Tibial nerve (tissue), 4 donors: ENCODE results near the gene VWA8. TPM values are rescaled to one million over a fixed set of nuclear protein-coding genes. Genes with fewer than 3 reads are reported as not detected.

Experiments used
- DNase-seq, 2 donors: peaks; one replicate each; pipeline ENCODE4 v3.0.0-alpha.2; 2019; ENCODE audit warnings: low spot score in 2 of 2
- H3K27ac ChIP-seq, 4 donors: fragments of 200-600 bp; sonication (generic) in 3 of 4; one replicate each; pipeline ENCODE4 v1.5.1; 2017 to 2019; ENCODE audit warnings: mild to moderate bottlenecking in 1 of 4
- H3K27me3 ChIP-seq, 2 donors: fragments of 200-600 bp; sonication (generic) in 1 of 2; one replicate each; pipeline versions ENCODE4 v1.5.1 to v1.6.0; 2017 to 2019
- H3K36me3 ChIP-seq, 3 donors: fragments of 200-600 bp; sonication (generic); one replicate each; pipeline ENCODE4 v1.5.1; 2018 to 2019
- H3K4me1 ChIP-seq, 4 donors: fragments of 200-600 bp; sonication (generic) in 3 of 4; one replicate each; pipeline ENCODE4 v1.5.1; 2017 to 2019
- H3K4me3 ChIP-seq, 4 donors: fragments of 200-600 bp; sonication (generic) in 3 of 4; one replicate each; pipeline ENCODE4 v1.5.1; 2017 to 2019; ENCODE audit warnings: mild to moderate bottlenecking in 1 of 4, moderate library complexity in 1 of 4
- H3K9me3 ChIP-seq, 4 donors: fragments of 200-600 bp; sonication (generic) in 3 of 4; one replicate each; pipeline ENCODE4 v1.5.1; 2017 to 2019
- EP300 ChIP-seq, 2 donors: sonication (generic); formaldehyde crosslinking; IDR thresholded peaks; one replicate each; pipeline ENCODE4 v1.6.1; 2017; ENCODE audit warnings: antibody characterized with exemption in 2 of 2, mild to moderate bottlenecking in 1 of 2
- POLR2A ChIP-seq, 2 donors: fragments of 450-650 bp; IDR thresholded peaks; one replicate each; pipeline ENCODE4 v1.6.1; 2017; ENCODE audit warnings: antibody characterized with exemption in 2 of 2, mild to moderate bottlenecking in 2 of 2, moderate library complexity in 2 of 2
- WGBS, 2 donors: methylation state at CpG; one replicate each; pipeline ENCODE4 v1.1.5; 2018; 5-methylcytosine and 5-hydroxymethylcytosine counted together
- total RNA-seq, 4 donors: library from RNA; depleted of rRNA; stranded (reverse); fragments of >200 nt; gene quantifications; one replicate each; pipeline ENCODE4 v1.1.0, GENCODE V29; 2016
- TF ChIP-seq, protein P1 (sequence below), 5 experiments: fragments of 200-600 bp in 3 of 5; fragments of 450-650 bp in 2 of 5; sonication (generic) in 3 of 5; IDR thresholded peaks; one replicate each; pipeline ENCODE4 v1.5.1; 2016 to 2019; ENCODE audit warnings: antibody characterized with exemption in 5 of 5, mild to moderate bottlenecking in 3 of 5, moderate library complexity in 2 of 5

Gene VWA8
- total RNA-seq, 4 donors from 2014 or later, result 20.8 to 36.9 (median 22.4) TPM

DNA sequence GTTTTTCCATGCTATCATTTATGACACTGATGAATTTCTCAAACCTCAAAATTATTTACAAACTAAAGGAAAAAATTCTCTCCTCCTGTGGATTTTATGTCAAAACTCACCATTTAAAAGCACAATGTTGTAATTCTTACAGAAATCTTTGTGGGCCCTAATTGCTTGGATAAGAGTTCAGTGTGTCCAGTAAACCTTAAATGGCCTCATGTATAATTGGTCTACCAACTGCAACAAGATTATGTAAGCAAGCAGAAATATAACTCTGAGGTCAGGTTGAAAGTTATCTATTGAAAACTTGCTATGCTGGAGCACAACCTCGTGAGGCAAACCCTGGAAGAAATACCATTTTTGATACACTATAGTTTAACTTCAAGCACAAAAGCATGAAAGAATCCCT, 22.0 kb downstream of the VWA8 start:
- Histone ChIP-seq H3K4me3 (no peak overlapping the region), H3K9me3 (no peaks in the 10 kb centered on the region), H3K27me3 (no peaks in the 10 kb centered on the region), H3K27ac (no peak overlapping the region), H3K4me1 (peaks cover 0 to 5% (median 0%) of the 10 kb centered on the region in 4 donors), H3K36me3 (peaks cover 0 to 7% (median 0%) of the 10 kb centered on the region in 3 donors)
- TF ChIP-seq EP300 (IDR thresholded peaks at IDR 0.05), result no peak
- 41 to 67% methylated on average over 1 of the region's 1 CpG for WGBS, 2 donors
- no peak for DNase-seq

DNA sequence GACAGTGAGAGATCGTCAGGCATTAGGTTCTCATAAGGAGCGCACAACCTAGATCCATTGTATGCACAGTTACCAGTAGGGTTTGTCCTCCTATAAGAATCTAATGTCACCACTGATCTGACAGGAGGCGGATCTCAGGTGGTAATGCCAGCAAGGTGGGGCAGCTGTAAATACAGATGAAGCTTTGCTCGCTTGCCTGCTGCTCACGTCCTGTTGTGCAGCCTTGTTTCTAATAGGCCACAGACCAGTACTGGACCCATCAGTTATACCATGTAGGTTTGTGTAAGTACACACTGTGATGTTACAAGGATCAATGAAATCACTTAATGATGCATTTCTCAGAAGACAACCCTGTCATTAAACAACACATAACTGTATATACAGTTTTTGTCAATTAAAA, 23.5 kb downstream of the VWA8 start:
- Histone ChIP-seq H3K9me3 (peaks cover 0 to 4% (median 0%) of the 10 kb centered on the region in 4 donors), H3K4me1 (no peaks in the 10 kb centered on the region), H3K27ac (no peak overlapping the region), H3K27me3 (no peaks in the 10 kb centered on the region), H3K4me3 (no peak overlapping the region), H3K36me3 (peaks cover 0 to 7% (median 0%) of the 10 kb centered on the region in 3 donors)
- no peak for TF ChIP-seq EP300 (IDR thresholded peaks at IDR 0.05)
- TF ChIP-seq POLR2A (IDR thresholded peaks at IDR 0.05), result no peak
- TF ChIP-seq, protein P1, sequence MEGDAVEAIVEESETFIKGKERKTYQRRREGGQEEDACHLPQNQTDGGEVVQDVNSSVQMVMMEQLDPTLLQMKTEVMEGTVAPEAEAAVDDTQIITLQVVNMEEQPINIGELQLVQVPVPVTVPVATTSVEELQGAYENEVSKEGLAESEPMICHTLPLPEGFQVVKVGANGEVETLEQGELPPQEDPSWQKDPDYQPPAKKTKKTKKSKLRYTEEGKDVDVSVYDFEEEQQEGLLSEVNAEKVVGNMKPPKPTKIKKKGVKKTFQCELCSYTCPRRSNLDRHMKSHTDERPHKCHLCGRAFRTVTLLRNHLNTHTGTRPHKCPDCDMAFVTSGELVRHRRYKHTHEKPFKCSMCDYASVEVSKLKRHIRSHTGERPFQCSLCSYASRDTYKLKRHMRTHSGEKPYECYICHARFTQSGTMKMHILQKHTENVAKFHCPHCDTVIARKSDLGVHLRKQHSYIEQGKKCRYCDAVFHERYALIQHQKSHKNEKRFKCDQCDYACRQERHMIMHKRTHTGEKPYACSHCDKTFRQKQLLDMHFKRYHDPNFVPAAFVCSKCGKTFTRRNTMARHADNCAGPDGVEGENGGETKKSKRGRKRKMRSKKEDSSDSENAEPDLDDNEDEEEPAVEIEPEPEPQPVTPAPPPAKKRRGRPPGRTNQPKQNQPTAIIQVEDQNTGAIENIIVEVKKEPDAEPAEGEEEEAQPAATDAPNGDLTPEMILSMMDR (IDR thresholded peaks at IDR 0.05), result no peak
- no peak for DNase-seq
- 97% methylated on average over 5 of the region's 5 CpGs for WGBS, 2 donors

DNA sequence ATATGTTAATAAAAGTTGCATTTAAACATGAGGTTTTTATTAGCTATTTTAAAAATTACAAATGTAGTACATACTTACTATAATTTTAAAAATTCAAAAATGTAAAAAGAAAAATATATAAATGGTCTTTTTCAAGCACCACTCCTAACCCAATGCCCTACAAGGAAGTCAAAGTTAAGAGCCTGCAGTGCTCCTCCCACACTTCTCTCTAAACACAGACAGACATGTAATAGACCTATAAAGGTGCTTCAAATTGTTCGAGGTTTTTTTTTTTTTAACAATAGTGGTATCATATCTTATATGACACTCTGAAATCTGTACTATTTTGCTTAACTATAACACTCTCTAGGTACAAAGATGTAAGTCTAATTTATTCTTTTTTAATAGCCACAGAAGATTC, 25.4 kb downstream of the VWA8 start:
- TF ChIP-seq POLR2A (IDR thresholded peaks at IDR 0.05) (no peak), EP300 (IDR thresholded peaks at IDR 0.05) (no peak)
- TF ChIP-seq, protein P1 (IDR thresholded peaks at IDR 0.05), result no peak
- H3K9me3 ChIP-seq, result peaks cover 0 to 4% (median 0%) of the 10 kb centered on the region in 4 donors
- 91 to 96% methylated on average over 1 of the region's 1 CpG for WGBS, 2 donors

DNA sequence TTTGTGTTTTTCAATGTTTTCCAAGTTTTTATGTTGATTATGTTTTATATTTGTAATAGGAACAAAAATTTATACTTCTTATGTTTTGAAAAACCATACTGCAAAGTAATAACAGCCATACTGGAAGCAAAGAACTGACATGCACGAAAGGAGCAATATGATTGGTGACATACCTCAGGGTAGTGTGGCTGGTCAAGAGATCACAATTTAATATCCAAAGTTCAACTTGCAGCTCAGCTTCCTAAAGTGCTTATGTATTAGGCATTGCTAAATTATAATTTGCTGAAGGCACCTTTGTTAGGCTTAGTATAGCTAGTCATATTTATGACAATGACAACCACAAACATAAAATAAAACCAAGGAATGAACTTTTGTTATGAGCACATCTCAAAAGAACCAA, 25.9 kb downstream of the VWA8 start:
- Histone ChIP-seq H3K27ac (no peak overlapping the region), H3K36me3 (peaks cover 0 to 7% (median 0%) of the 10 kb centered on the region in 3 donors), H3K27me3 (no peaks in the 10 kb centered on the region), H3K4me3 (no peak overlapping the region), H3K4me1 (no peaks in the 10 kb centered on the region), H3K9me3 (peaks cover 0 to 4% (median 0%) of the 10 kb centered on the region in 4 donors)
- TF ChIP-seq, protein P1 (IDR thresholded peaks at IDR 0.05), result no peak
- no peak for TF ChIP-seq EP300 (IDR thresholded peaks at IDR 0.05)
- no peak for TF ChIP-seq POLR2A (IDR thresholded peaks at IDR 0.05)
- 93 to 100% methylated on average over 1 of the region's 1 CpG for WGBS, 2 donors
- DNase-seq, result no peak

More for the DNA sequence above, 25.4 kb downstream of the VWA8 start:
- Histone ChIP-seq H3K4me3 (no peak overlapping the region), H3K36me3 (peaks cover 0 to 7% (median 0%) of the 10 kb centered on the region in 3 donors), H3K27ac (no peak overlapping the region), H3K27me3 (no peaks in the 10 kb centered on the region), H3K4me1 (no peaks in the 10 kb centered on the region)
- no peak for DNase-seq

DNA sequence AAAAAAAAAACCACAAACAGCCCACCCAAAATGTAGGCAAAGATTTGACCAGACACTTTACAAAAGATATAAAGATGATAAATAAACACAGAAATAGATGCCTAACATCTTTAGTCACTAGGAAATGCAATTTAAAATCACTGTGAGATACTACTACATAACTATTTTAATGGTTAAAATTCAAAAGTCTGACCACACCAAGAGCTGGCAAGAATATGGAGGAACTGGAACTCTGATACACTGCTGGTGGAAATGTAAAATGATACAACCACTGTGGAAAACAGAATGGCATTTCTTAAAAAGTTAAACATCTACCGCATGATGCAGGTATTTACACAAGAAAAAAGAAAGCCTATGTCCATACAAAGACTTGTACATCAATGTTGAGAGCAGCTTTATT, 26.8 kb downstream of the VWA8 start:
- Histone ChIP-seq H3K4me1 (peaks cover 0 to 5% (median 0%) of the 10 kb centered on the region in 4 donors), H3K36me3 (peaks cover 0 to 7% (median 0%) of the 10 kb centered on the region in 3 donors), H3K27ac (no peak overlapping the region), H3K27me3 (no peaks in the 10 kb centered on the region), H3K9me3 (peaks cover 0 to 4% (median 0%) of the 10 kb centered on the region in 4 donors), H3K4me3 (no peak overlapping the region)
- WGBS, 2 donors, result 93 to 97% methylated on average over 1 of the region's 1 CpG
- TF ChIP-seq POLR2A (IDR thresholded peaks at IDR 0.05) (no peak), EP300 (IDR thresholded peaks at IDR 0.05) (no peak)
- TF ChIP-seq, protein P1 (IDR thresholded peaks at IDR 0.05), result no peak
- DNase-seq, result no peak
